HG03135 (cell line): ENCODE data around the gene CLDN10.
"Not testable (repeated sequence)": the region's sequence is repeated elsewhere in the genome, so short reads cannot be mapped to it uniquely, and the experiment has no call there.

Source experiments
- ATAC-seq: cut with Tn5 transposase; IDR thresholded peaks from one replicate; pipeline ENCODE4 v1.9.1; 2021; ENCODE audit warnings: mild to moderate bottlenecking, moderate library complexity; ENCODE audit not compliant: unreplicated experiment

CLDN10 gene

DNA sequence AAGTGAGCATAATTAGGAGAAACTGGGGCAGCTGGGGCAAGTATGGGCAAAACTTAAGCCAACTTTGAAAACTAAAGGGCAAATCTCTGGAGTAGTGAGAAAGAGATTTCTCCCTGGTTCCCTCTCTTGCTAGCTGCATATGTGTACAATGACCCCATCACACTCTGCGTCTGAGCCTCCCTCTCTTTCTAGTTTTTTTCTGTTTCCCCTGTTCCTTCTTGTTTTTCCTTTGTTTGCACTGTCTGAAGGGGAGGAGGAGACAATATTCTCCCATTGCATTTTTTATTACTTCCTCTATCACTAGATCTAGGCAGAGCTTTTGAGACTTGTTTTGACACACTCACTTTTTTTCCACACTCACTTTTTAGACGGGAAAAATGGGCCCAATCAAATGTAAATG is 11.2 kb upstream of the CLDN10 start:
- no peak for ATAC-seq

- ATAC-seq: no peak
These were observed 10.5 kb upstream of the CLDN10 start for GRCh38 chr13:95541911-95542474.

GRCh38 chr13:95544293-95544692 is 8.2 kb upstream of the CLDN10 start:
- no peak for ATAC-seq

DNA sequence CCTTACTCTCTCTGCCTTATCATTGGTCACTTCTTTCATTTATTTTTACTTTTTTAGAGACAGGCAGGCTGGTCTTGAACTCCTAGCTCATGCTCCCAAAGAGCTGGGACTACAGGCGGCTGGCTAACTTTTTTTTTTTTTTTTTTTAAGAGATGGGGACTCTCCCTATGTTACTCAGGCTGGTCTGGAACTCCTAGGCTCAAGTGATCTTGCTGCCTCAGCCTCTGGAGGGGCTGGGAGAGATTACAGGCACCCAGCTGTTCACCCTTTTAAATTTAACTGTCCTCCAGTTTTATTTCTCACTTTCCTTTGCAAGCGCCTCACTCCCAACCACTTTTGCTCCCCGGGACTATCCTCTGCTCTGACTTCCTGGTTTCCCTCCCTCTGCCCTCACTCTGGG is 5.6 kb upstream of the CLDN10 start:
- ATAC-seq: no peak

DNA sequence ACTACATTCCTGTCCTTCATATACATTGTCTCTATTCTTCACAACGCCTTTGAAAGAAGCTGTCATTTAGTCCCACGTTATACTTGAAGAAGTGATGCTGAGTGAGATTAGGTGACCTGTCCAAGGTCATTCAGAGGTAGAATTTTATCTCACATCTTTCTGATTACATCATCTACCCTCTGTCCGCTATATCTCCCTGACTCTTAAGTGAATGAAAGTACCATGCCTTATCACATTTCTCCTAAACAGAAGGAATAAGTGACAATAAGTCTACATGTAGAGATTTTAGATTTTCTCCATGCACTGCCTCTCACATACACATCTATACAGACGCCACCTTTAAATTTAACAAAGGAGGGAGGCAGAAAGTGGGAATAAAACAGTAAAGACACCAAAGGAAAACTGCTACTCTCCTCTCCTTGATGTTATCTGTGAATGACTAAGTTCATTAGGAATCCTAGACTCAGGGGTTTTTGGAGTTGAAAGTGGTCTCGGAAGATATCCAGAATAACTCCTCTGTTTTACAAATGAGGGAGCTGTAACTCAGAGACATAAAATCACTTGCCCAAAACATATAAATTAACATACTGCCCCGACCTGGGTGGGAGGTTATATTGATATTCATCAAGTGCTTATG is 4.9 kb upstream of the CLDN10 start:
- no peak for ATAC-seq

GRCh38 chr13:95552208-95552538 is 347 bp upstream of the CLDN10 start:
- ATAC-seq: no peak

DNA sequence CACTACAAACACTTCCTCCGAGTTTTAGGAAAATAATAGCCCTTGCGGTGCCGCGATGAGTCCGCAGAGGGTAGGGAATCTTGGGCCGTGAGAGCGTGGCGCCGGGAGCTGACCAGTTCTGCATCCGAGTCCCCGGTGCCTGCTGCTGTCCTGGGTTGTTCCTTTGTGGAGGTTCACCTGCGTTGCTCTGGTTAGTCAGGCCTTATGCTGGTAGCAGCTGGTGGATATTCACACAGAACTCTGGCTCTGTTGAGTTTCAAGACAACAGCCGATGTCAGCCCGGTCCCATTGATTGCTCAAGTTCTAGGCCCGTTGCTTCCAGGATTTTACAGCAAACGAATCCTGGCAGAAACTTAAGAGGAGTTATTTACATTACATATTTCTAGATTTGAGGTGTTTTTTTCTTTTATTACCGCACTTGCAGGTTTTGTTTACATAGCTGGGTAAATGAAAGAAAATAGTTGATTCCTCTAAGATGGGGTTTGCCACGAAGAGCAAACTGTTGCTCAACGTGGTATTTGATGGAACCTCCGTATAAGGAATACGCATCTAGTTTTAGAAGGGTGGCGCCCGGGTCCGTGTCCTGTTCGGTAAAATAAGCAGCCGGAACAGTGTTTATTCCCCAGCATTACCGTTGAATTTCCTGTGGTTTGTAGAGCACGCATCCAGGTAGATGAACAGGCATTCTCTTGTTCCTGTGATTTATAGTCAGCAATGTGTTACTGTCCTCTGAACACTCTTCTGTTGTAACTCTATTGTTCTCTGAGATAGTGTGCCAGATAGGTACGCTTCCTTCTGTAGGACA is 1.3 kb downstream of the CLDN10 start:
- no peak for ATAC-seq

DNA sequence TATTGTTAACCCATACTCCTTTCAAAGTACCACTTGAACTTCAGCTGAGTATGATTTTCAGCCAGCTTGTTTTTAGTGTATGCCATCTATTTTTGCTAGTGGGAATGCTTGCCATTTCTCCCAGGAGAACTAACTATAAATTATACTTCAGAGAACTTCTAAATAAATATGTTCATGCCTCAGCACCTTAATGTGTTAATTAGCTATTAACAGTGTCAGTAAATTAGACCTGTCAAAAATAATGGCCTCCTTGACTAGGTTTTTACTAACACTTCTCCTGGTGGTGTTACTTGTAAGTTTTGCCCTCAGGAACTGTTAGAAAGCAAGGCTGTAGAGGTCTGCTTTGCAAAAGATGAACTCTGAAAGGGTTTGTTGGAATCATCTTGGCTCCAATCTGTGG is 4.5 kb downstream of the CLDN10 start:
- ATAC-seq: no peak

GRCh38 chr13:95559100-95559499 is 6.6 kb downstream of the CLDN10 start:
- ATAC-seq: no peak

DNA sequence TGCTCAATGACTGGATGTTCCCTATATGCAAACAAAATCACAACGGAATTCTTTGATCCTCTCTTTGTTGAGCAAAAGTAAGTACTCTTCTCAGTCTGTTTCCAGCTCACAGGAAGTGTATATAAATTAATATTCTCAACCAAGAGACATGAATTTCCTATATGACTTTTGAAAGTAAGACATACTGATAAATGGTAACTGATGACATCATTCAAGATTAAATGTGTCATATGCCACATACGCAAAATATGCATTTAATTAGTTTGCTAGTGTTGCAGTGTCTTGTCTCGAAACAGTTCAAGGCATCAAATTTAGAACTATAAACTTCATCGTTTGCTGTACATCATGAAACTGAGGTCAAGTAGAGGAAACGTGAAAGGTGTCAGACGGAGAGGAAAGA is 7.9 kb downstream of the CLDN10 start:
- no peak for ATAC-seq

- no peak for ATAC-seq
These were observed 11.6 kb downstream of the CLDN10 start for GRCh38 chr13:95564091-95564490.

GRCh38 chr13:95564733-95565291 is 12.3 kb downstream of the CLDN10 start:
- ATAC-seq: no peak

GRCh38 chr13:95565758-95566157 is 13.2 kb downstream of the CLDN10 start:
- not testable (repeated sequence) for ATAC-seq

DNA sequence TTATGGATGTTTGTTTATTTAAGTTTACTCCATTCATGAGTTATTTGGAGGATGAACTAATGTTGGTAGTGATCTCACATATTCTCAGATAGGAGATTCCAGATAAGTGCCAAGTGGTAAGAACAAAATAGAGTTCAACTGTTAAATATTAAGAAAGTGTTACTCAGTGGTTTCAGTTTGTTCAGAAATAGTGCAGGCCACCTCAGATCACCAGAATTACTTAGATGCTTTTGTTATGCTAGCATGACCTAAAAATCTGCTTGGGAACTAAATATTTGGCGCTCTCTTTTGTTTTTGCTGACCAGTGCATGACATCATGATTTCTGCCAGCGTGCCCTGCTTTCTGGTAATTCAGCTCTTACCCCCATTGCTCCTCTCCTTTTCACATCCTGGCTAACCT is 15.6 kb downstream of the CLDN10 start:
- ATAC-seq: no peak

- ATAC-seq: no peak
These were observed 17.5 kb downstream of the CLDN10 start for GRCh38 chr13:95570016-95570415.

DNA sequence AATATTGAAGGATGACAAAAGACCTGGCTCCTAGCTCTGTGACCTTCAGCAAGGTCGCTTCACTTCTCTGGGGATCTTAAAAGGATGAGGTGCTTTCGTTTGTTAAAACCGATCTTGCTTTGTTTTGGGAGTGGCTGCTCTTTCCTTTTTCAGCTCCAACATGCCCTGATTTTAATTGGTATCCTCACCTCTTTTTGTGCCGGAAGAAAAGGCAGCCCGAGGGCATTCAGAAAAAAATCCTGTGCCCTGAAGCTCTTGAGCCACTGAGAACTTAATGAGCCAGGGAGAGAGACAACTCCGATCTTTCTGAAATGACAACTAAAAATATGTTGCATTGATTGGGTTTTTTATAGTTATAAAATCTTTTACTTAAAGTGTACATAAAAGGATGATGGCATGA is 19.4 kb downstream of the CLDN10 start:
- no peak for ATAC-seq

DNA sequence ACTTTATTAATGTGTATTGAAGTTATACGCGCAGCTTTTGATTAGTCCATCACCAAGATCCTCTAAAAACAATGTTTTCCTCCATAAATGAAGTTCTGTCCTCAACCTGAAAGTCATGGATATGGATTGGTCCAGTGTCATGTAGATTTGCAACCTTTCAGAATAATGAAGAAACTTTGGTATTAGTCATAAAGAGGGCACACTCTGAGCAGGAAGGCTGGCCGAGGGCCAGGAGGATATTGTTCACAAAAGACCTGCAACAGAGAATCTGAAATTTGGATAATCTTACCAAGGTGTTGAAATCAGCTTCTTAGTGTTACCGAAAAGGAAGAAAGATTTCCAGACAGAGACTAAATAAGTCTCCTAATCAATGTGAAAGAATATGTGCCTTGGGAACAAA is 20.7 kb downstream of the CLDN10 start:
- ATAC-seq: no peak

GRCh38 chr13:95579303-95579702 is 26.8 kb downstream of the CLDN10 start:
- peak; percentile 59 for ATAC-seq

- ATAC-seq: no peak
These were observed 33.3 kb downstream of the CLDN10 start for GRCh38 chr13:95585867-95586266.

DNA sequence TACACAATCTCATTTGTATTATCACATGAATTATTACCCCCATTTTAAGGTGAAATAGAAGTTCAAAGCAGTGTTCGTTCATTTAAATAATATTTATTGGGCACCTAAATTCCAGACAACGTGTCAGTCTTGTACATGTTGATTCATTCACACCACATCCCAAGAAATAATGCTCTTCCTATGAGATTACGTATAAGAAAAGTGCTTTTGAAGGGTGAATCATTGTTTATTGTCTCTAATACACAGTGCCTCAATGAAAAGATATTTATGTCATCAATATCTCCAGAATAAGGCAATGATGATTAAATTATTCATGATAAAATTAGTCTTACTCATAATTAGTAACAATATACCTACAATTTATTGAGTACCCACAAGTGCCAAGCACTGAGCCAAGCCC is 35.6 kb downstream of the CLDN10 start:
- ATAC-seq: no peak

GRCh38 chr13:95588721-95589120 is 36.2 kb downstream of the CLDN10 start:
- ATAC-seq: no peak

DNA sequence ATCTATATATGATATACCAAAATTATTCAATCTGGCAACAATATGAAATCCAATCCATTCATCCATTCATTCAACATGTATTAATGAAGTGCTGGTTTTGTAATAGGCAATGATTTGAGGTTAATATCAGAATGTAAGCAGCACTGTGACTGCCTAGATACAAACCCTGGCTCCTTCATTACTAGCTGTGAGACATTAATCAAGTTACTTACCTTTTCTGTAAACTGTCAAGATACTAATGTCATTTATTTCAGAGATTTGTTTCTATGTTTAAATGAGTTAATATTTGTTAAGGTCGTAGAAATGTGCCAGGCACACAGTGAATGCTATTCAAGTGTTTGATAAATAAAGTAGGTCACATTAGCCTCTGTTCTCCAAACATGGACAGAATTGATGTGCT is 40.9 kb downstream of the CLDN10 start:
- no peak for ATAC-seq
